HG03103 (cell line): ENCODE results near the gene SCD5.
A peak's percentile ranks its signal among the peaks of the same experiment; 100 is the strongest.

Experiments
- ATAC-seq: cut with Tn5 transposase; IDR thresholded peaks from one replicate; pipeline ENCODE4 v1.9.1; 2021; ENCODE audit warnings: low read depth; ENCODE audit not compliant: unreplicated experiment

Gene SCD5

DNA sequence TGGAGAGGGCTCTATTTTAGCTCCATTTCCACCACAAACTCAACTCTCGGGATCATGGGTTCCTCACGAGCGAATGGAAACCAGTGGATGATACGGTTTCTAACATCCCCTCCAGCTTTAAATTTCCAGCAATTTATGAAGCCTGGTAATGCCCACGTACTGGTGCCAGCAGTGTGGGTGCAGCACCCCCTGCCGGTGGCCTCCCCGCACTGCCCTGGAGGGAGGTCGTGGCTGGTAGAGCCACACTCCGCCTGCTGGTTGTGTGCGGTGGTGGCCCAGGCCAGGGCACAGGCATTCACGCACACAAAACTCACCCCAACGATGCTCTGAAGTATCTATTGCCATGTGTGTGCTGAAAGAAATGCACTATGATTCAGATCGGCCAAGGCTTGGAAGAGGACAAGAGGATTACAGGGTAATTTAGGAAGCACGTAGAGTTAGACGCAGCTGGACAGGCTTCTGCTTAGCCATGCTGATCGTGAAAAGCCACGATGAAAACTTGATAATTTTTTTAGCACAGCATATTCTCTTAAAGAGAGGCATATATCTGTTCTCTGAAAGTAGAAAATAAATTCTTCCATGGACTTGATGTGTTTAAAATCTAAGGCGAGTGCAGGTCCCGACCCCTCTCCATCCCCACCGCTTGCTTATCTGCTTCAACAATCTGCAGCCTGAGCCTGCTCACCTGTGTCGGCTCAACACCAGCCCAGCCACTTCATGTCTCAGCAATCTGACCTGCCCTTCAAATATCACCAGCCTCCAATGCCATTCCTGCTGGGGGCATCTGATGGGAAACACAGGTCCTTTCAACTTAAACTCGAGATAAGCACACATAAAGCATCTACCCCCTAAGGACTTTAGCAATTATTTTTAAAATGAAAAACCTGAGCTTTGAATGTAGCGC lies 59.1 kb downstream of the SCD5 start:
- ATAC-seq, result peak; percentile 100

- no peak for ATAC-seq
Observed at GRCh38 chr4:82737354-82737753, 61.2 kb downstream of the SCD5 start.

DNA sequence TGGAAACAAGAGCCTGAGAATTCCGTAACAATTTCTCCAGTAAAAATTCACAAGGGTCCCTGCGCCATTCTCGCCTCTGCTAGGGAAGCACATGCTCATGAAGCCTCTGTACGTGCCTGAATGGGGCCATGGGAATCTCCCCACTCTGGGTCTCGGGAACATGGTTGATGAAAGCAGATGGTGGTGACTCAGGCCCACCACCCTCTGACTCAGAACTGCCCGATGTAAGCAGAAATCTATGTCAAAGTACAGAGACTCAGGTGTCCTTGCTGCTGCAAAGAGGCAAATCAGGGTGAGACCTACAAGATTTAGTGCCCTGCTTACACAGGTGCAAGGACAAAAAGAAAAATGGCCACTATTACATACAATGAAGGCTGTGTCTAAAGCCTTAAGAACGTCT lies 65.0 kb downstream of the SCD5 start:
- ATAC-seq, result no peak

DNA sequence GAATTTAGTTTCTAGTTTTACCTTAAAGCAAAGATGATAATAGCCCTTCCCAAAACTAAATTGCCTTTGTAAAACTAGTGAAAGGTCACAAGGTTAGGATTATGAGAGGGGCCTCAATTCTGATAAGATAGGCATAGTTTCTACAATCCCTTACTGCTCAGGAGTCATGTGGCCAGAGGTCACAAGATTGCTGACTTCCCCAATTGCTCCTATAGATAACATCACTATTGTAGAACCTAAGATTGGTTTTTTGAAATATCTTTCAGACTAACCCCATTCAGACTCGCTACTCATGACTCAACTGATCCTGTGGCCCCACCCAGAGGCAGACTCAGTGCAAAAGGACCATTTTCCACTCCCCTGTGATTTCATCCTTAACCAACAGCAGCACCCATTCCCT lies 70.3 kb downstream of the SCD5 start:
- ATAC-seq, result no peak

DNA sequence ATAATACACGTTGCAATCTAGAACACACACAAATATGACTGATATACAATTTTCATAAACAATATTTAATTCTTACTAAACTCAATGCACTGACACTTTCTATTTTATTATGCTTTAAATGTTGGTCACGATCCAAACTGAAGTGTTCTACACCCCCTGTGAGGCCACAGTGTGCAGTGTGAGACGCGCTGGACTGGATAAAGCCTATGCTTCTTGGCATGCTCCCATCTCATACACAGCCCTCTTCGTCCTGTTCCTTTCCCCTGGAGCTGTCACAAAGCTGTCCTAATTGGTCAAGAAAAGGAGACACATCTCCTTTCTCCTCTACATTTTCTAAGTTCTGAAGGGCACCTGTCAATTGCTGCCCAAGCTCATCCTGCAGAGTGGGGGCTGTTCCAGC lies 72.0 kb downstream of the SCD5 start:
- ATAC-seq, result no peak

- ATAC-seq, result no peak
Observed at GRCh38 chr4:82721819-82722423, 76.7 kb downstream of the SCD5 start.

- no peak for ATAC-seq
Observed at GRCh38 chr4:82718162-82718940, 80.2 kb downstream of the SCD5 start.

DNA sequence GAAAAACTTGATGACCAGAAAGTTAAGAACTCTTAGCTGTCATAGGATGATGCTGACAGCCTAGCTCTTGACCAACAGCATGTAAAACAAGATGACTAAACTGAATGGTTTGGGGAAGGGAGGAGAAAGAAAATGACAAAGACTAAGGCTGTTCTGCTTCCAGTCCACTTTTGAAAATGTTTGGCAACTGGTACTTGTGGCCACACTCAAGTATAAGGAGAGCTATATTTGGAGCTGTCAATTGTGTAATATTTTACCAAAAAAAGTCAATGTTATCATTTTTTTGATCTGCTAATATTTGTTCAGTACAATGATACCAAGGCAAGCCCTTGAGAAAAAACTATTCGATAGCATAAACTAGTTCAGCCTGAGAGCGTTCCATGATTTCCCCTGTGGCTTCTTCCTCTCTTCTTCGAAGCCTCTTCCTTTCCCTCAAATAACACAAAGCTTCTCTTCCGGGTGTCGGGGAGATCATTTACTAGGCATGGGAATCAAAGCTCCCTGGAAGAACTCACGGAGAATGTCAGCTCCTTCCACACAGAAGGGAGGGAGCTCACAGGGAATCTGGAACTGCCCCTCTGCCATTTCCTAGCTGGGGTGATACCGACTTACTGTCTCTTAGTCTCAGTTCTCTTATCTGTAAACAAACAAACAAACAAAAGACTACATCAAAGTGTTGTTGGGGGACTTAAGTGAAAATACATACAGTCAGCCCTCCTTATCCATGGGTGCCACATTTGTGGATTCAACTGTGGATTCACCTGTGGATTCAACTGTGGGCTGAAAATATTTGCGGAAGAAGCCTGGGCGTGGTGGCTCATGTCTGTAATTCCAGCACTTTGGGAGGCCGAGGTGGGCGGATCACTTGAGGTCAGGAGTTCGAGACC lies 82.6 kb downstream of the SCD5 start:
- ATAC-seq, result no peak

- no peak for ATAC-seq
Observed at GRCh38 chr4:82713856-82714255, 84.7 kb downstream of the SCD5 start.

DNA sequence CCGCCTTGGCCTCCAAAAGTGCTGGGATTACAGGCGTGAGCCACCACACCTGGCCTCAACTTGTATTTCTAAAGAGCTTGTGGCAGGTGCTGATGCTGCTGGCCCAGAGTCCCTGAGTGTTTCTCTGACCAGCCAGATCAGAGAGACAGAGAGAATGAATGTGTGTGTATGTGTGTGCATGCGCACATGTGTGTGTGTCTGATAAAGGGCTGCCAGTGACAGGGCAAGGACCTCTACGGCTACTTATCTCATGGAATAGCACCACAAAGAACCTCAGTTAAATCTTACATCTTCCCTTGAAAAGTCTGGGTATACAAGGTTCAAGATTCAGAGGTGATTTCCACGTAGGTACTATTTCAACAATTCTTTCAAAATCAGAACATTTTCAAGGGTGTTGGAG lies 86.0 kb downstream of the SCD5 start:
- no peak for ATAC-seq

DNA sequence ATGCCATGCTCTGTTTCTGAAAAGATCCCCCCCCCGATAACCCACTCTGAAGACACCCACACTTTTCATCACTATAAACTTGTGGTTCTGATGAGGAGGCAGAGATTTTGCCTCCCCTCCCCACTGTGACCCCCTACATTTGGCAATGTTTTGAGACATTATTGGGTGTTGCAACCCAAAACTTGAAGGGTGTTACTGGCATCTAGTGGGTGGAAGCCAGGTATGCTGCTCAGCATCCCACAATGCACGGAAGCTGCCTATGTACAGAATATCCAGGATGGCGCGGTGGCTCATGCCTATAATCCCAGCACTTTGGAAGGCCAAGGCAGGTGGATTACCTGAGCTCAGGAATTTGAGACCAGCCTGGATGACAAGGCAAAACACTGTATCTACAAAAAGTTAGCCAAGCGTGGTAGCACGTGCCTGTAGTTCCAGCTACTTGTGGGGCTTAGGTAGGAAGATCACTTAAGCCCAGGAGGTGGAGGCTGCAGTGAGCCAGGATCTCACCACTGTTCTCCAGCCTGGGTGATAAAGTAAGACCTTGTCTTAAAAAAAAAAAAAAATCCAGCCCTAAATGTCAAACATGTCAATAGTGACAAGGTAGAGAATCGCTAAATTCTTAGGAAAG lies 87.3 kb downstream of the SCD5 start:
- no peak for ATAC-seq

- ATAC-seq, result no peak
Observed at GRCh38 chr4:82710197-82710929, 88.2 kb downstream of the SCD5 start.

DNA sequence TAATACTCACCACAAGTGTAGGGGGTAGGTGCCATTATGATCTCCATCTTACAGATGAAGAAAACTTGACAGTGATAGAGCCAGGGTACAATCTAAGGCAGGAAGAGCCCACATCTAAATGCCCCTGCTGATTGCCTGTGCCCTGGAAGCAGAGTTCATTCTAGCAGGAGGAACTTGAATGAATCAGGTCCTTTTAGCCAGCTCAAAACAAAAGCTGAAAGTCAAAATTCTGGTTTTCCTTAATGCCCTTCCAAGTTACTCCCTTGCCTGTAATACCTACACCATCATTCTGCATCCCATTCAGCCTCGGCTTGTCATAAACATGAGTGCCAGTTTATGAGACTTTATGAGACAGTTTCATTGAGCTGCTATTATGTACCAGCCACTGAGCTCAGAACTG lies 89.6 kb downstream of the SCD5 start:
- ATAC-seq, result no peak

DNA sequence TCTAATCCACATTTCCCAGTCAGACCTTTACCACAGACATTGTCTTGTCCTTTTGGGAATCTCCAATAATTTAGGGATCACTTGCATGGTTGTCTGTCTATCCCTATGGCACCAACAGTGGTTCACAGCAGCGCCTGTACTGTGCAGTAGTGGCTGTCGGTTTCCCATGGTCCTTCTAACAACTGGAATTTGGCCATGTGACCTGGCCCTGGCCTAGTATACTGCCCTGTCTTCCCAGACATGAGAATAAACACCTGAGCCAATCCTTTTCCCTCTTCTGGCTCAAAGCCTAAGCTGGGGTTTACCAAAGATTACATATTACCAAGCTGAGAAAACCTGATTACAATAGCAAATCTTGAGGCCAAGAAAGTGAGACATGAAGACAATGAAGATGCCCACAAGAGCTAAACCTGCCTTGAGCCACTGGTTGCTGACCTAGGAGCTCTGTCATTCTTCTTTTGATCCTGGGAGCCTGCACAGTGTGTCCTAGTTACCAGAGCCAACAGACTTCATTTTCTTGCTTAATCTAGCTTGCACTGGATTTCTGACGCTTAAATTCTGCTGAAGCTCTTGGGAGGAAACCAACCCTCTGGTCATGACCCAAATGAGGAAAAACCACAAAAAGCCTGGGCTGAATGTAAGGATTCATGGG lies 92.1 kb downstream of the SCD5 start:
- ATAC-seq, result no peak

GRCh38 chr4:82705928-82706300 lies 92.7 kb downstream of the SCD5 start:
- no peak for ATAC-seq

GRCh38 chr4:82705169-82705927 lies 93.2 kb downstream of the SCD5 start:
- no peak for ATAC-seq

- no peak for ATAC-seq
Observed at GRCh38 chr4:82704156-82704555, 94.4 kb downstream of the SCD5 start.

GRCh38 chr4:82698412-82698811 lies 100.2 kb downstream of the SCD5 start:
- no peak for ATAC-seq
